ENCODE data around the gene GOLGA6L7.

The GOLGA6L7 gene

GRCh38 chr15:28884151-28884940 is 35.9 kb upstream of the GOLGA6L7 start:
- Histone ChIP-seq H4K20me1 (ENCODE audit: control insufficient read depth, insufficient read depth, low read depth, low read length) (no peaks in the 10 kb centered on the region), H3K27ac (ENCODE audit: low read depth, low read length) (no peak overlapping the region), H3K27me3 (ENCODE audit: control insufficient read depth, low read length) (no peaks in the 10 kb centered on the region), H3K4me3 (ENCODE audit: low read length) (no peak overlapping the region), H3F3A (ENCODE audit: control insufficient read depth, insufficient read depth) (no peaks in the 10 kb centered on the region), H3K9me3 (ENCODE audit: control insufficient read depth, insufficient read depth, low read length) (no peaks in the 10 kb centered on the region), H3K9me2 (replicated peaks; ENCODE audit: control insufficient read depth, low read length) (no peaks in the 10 kb centered on the region), H3K4me2 (ENCODE audit: low read length) (no peak overlapping the region), H3K79me2 (ENCODE audit: control insufficient read depth, low read length) (no peaks in the 10 kb centered on the region), H3K4me1 (ENCODE audit: control insufficient read depth, low read length) (no peaks in the 10 kb centered on the region), H3K36me3 (ENCODE audit: control insufficient read depth, low read length) (no peaks in the 10 kb centered on the region)
- TF ChIP-seq CTCF (IDR thresholded peaks at IDR 0.05; ENCODE audit: low read depth, low read length, poor library complexity, severe bottlenecking) (no peak), EZH2phosphoT487 (IDR thresholded peaks at IDR 0.05; ENCODE audit: borderline replicate concordance, low read length) (no peak)

- Histone ChIP-seq H3K9me3 (ENCODE audit: control insufficient read depth, insufficient read depth, low read length) (no peaks in the 10 kb centered on the region), H3K9me2 (replicated peaks; ENCODE audit: control insufficient read depth, low read length) (no peaks in the 10 kb centered on the region), H3K4me1 (ENCODE audit: control insufficient read depth, low read length) (no peaks in the 10 kb centered on the region), H3K79me2 (ENCODE audit: control insufficient read depth, low read length) (no peaks in the 10 kb centered on the region), H3K4me3 (ENCODE audit: low read length) (no peak overlapping the region), H3F3A (ENCODE audit: control insufficient read depth, insufficient read depth) (no peaks in the 10 kb centered on the region), H3K27ac (ENCODE audit: low read depth, low read length) (no peak overlapping the region), H4K20me1 (ENCODE audit: control insufficient read depth, insufficient read depth, low read depth, low read length) (no peaks in the 10 kb centered on the region), H3K27me3 (ENCODE audit: control insufficient read depth, low read length) (no peaks in the 10 kb centered on the region), H3K36me3 (ENCODE audit: control insufficient read depth, low read length) (no peaks in the 10 kb centered on the region), H3K4me2 (ENCODE audit: low read length) (no peak overlapping the region)
- no peak for TF ChIP-seq CTCF (IDR thresholded peaks at IDR 0.05; ENCODE audit: low read depth, low read length, poor library complexity, severe bottlenecking)
- no peak for TF ChIP-seq EZH2phosphoT487 (IDR thresholded peaks at IDR 0.05; ENCODE audit: borderline replicate concordance, low read length)
Measured at GRCh38 chr15:28881600-28881999, 33.2 kb upstream of the GOLGA6L7 start.

- TF ChIP-seq CTCF (IDR thresholded peaks at IDR 0.05; ENCODE audit: low read depth, low read length, poor library complexity, severe bottlenecking) (no peak), EZH2phosphoT487 (IDR thresholded peaks at IDR 0.05; ENCODE audit: borderline replicate concordance, low read length) (no peak)
- H4K20me1 ChIP-seq (ENCODE audit: control insufficient read depth, insufficient read depth, low read depth, low read length): no peaks in the 10 kb centered on the region
- H3F3A ChIP-seq (ENCODE audit: control insufficient read depth, insufficient read depth): no peaks in the 10 kb centered on the region
- H3K4me1 ChIP-seq (ENCODE audit: control insufficient read depth, low read length): no peaks in the 10 kb centered on the region
- no peaks in the 10 kb centered on the region for H3K9me2 ChIP-seq (replicated peaks; ENCODE audit: control insufficient read depth, low read length)
- no peaks in the 10 kb centered on the region for H3K36me3 ChIP-seq (ENCODE audit: control insufficient read depth, low read length)
- H3K27ac ChIP-seq (ENCODE audit: low read depth, low read length): no peak overlapping the region
- no peak overlapping the region for H3K4me3 ChIP-seq (ENCODE audit: low read length)
- H3K27me3 ChIP-seq (ENCODE audit: control insufficient read depth, low read length): no peaks in the 10 kb centered on the region
- no peaks in the 10 kb centered on the region for H3K9me3 ChIP-seq (ENCODE audit: control insufficient read depth, insufficient read depth, low read length)
- H3K79me2 ChIP-seq (ENCODE audit: control insufficient read depth, low read length): no peaks in the 10 kb centered on the region
- H3K4me2 ChIP-seq (ENCODE audit: low read length): no peak overlapping the region
Measured at GRCh38 chr15:28881170-28881569, 32.7 kb upstream of the GOLGA6L7 start.

Data from DOHH2 (cell line).